ENCODE results near the gene EIF3F.
A peak's percentile ranks its signal among the peaks of the same experiment; 100 is the strongest.

The EIF3F gene

GRCh38 chr11:8017071-8017470, 29.9 kb downstream of the EIF3F start:
- H3K27ac ChIP-seq (ENCODE audit: low read length, poor library complexity, severe bottlenecking), result no peak overlapping the region
- no peak overlapping the region for H3K14ac ChIP-seq (ENCODE audit: low read length in 2 of 2)
- H3K18ac ChIP-seq (ENCODE audit: low read depth in 1 of 2, low read length in 2 of 2), result no peak overlapping the region
- peaks cover 0 to 41% of the 10 kb centered on the region in 2 experiments for H3K27me3 ChIP-seq (ENCODE audit: control insufficient read depth in 1 of 2, insufficient read depth in 1 of 2, low read length in 2 of 2)
- H3K23ac ChIP-seq (ENCODE audit: low read length in 2 of 2), result no peak overlapping the region
- no peak overlapping the region for H2AFZ ChIP-seq (ENCODE audit: low read depth, low read length)
- H3K4ac ChIP-seq (ENCODE audit: low read depth in 1 of 2, low read length in 2 of 2), result no peak overlapping the region
- H4K8ac ChIP-seq (ENCODE audit: low read length), result no peak overlapping the region
- H3K4me2 ChIP-seq (ENCODE audit: low read length, poor library complexity, severe bottlenecking), result no peak overlapping the region
- DNase-seq, result no peak
- no peak overlapping the region for H3K4me3 ChIP-seq (ENCODE audit: insufficient read depth in 1 of 2, low read depth in 1 of 2, low read length in 2 of 2)
- H3K36me3 ChIP-seq (ENCODE audit: control insufficient read depth in 1 of 2, insufficient read depth in 2 of 2, low read depth in 1 of 2, low read length in 2 of 2), result no peaks in the 10 kb centered on the region
- H2AK5ac ChIP-seq (ENCODE audit: low read length, severe bottlenecking), result no peak overlapping the region
- no peaks in the 10 kb centered on the region for H3K79me1 ChIP-seq (replicated peaks; ENCODE audit: low read length, poor library complexity, severe bottlenecking)
- no peak overlapping the region for H2BK120ac ChIP-seq (ENCODE audit: low read depth, low read length)
- H3K9me3 ChIP-seq (ENCODE audit: control insufficient read depth, low read length), result no peaks in the 10 kb centered on the region
- H2BK15ac ChIP-seq (ENCODE audit: low read depth, poor library complexity, severe bottlenecking), result no peak overlapping the region
- H4K91ac ChIP-seq (ENCODE audit: low read length), result no peak overlapping the region
- no peak overlapping the region for H3K9ac ChIP-seq (ENCODE audit: low read length)
- H2BK12ac ChIP-seq (ENCODE audit: low read length in 2 of 2), result no peak overlapping the region
- peaks cover 15% of the 10 kb centered on the region for H3K4me1 ChIP-seq (ENCODE audit: control insufficient read depth, insufficient read depth, low read depth, low read length)
- 98% methylated on average over 2 of the region's 2 CpGs for WGBS
- H2BK5ac ChIP-seq (ENCODE audit: low read depth, low read length, poor library complexity, severe bottlenecking), result no peak overlapping the region

GRCh38 chr11:8017894-8018483, 30.9 kb downstream of the EIF3F start:
- Histone ChIP-seq H3K23ac (ENCODE audit: low read length in 2 of 2) (no peak overlapping the region), H2BK12ac (ENCODE audit: low read length in 2 of 2) (no peak overlapping the region), H3K4ac (ENCODE audit: low read depth in 1 of 2, low read length in 2 of 2) (no peak overlapping the region), H2AK5ac (ENCODE audit: low read length, severe bottlenecking) (no peak overlapping the region), H3K27me3 (ENCODE audit: control insufficient read depth in 1 of 2, insufficient read depth in 1 of 2, low read length in 2 of 2) (peaks cover 0 to 41% of the 10 kb centered on the region in 2 experiments), H3K9ac (ENCODE audit: low read length) (no peak overlapping the region), H2BK120ac (ENCODE audit: low read depth, low read length) (no peak overlapping the region), H3K4me1 (ENCODE audit: control insufficient read depth, insufficient read depth, low read depth, low read length) (peaks cover 17% of the 10 kb centered on the region), H2BK15ac (ENCODE audit: low read depth, poor library complexity, severe bottlenecking) (no peak overlapping the region), H2BK5ac (ENCODE audit: low read depth, low read length, poor library complexity, severe bottlenecking) (no peak overlapping the region), H3K4me3 (ENCODE audit: insufficient read depth in 1 of 2, low read depth in 1 of 2, low read length in 2 of 2) (no peak overlapping the region), H4K91ac (ENCODE audit: low read length) (no peak overlapping the region), H3K79me1 (replicated peaks; ENCODE audit: low read length, poor library complexity, severe bottlenecking) (no peaks in the 10 kb centered on the region), H3K27ac (ENCODE audit: low read length, poor library complexity, severe bottlenecking) (no peak overlapping the region), H3K36me3 (ENCODE audit: control insufficient read depth in 1 of 2, insufficient read depth in 2 of 2, low read depth in 1 of 2, low read length in 2 of 2) (no peaks in the 10 kb centered on the region), H3K14ac (ENCODE audit: low read length in 2 of 2) (no peak overlapping the region), H2AFZ (ENCODE audit: low read depth, low read length) (no peak overlapping the region), H3K4me2 (ENCODE audit: low read length, poor library complexity, severe bottlenecking) (no peak overlapping the region), H4K8ac (ENCODE audit: low read length) (no peak overlapping the region), H3K9me3 (ENCODE audit: control insufficient read depth, low read length) (no peaks in the 10 kb centered on the region), H3K18ac (ENCODE audit: low read depth in 1 of 2, low read length in 2 of 2) (no peak overlapping the region)
- no peak for DNase-seq
- 41% methylated on average over 9 of the region's 13 CpGs for WGBS

DNA sequence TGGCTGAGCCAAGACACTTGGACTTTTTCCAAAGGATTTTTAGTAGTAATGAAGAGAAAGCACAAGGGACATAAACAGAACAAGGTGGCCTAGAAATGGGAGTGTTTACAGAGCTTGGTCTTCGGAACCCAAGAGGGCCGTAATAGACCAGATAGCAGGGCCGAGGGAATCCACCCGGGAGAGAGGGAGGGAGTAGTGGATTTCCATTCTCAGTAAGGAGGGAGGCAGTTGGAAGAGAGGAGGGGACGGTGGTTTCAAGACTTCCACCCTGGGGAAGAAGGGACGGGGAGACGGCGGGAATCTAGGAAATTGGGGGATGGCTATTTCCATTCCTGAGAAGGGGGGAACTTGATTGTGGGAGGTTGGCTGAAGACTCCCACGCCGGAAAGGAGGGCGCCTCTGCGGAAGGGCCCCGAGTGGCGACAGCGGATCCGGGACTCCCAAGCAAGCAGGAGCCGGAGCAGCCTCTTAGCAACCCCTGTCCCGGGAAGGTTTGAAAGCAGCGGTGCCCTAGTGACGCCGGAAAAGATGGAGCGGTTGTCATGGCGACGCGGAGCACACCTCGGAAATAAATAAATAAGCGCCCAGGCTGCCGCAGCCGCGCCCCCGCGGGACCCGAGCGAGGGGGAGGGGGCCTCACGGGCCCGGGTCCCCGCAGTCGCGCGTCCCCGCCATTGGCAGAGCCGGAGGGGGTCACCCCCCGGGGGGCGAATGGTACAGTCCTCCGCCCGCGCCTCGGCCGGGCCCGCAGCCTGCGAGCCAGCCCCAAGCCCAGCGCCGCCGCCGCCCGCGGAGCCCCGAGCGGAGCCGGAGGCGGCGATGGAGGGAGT, 31.6 kb downstream of the EIF3F start:
- no peak overlapping the region for H2AK5ac ChIP-seq (ENCODE audit: low read length, severe bottlenecking)
- H3K18ac ChIP-seq (ENCODE audit: low read depth in 1 of 2, low read length in 2 of 2), result no peak overlapping the region
- no peak overlapping the region for H4K91ac ChIP-seq (ENCODE audit: low read length)
- H3K4me1 ChIP-seq (ENCODE audit: control insufficient read depth, insufficient read depth, low read depth, low read length), result peaks cover 17% of the 10 kb centered on the region
- no peak overlapping the region for H2BK15ac ChIP-seq (ENCODE audit: low read depth, poor library complexity, severe bottlenecking)
- H3K14ac ChIP-seq (ENCODE audit: low read length in 2 of 2), result no peak overlapping the region
- peak; percentile 78 for DNase-seq
- WGBS, result 3% methylated on average over 61 of the region's 62 CpGs
- no peak overlapping the region for H2BK5ac ChIP-seq (ENCODE audit: low read depth, low read length, poor library complexity, severe bottlenecking)
- peak overlapping the region; percentile 55 for H2AFZ ChIP-seq (ENCODE audit: low read depth, low read length)
- H3K4me3 ChIP-seq (ENCODE audit: insufficient read depth in 1 of 2, low read depth in 1 of 2, low read length in 2 of 2), result peak overlapping the region; percentile 48 to 80
- no peak overlapping the region for H4K8ac ChIP-seq (ENCODE audit: low read length)
- no peak overlapping the region for H2BK12ac ChIP-seq (ENCODE audit: low read length in 2 of 2)
- H3K4ac ChIP-seq (ENCODE audit: low read depth in 1 of 2, low read length in 2 of 2), result no peak overlapping the region
- H3K79me1 ChIP-seq (replicated peaks; ENCODE audit: low read length, poor library complexity, severe bottlenecking), result no peaks in the 10 kb centered on the region
- H3K4me2 ChIP-seq (ENCODE audit: low read length, poor library complexity, severe bottlenecking), result peak overlapping the region; percentile 98
- H3K27ac ChIP-seq (ENCODE audit: low read length, poor library complexity, severe bottlenecking), result no peak overlapping the region
- H3K36me3 ChIP-seq (ENCODE audit: control insufficient read depth in 1 of 2, insufficient read depth in 2 of 2, low read depth in 1 of 2, low read length in 2 of 2), result no peaks in the 10 kb centered on the region
- H3K23ac ChIP-seq (ENCODE audit: low read length in 2 of 2), result no peak overlapping the region
- H3K9ac ChIP-seq (ENCODE audit: low read length), result peak overlapping the region; percentile 91
- H3K27me3 ChIP-seq (ENCODE audit: control insufficient read depth in 1 of 2, insufficient read depth in 1 of 2, low read length in 2 of 2), result peaks cover 0 to 41% of the 10 kb centered on the region in 2 experiments
- no peaks in the 10 kb centered on the region for H3K9me3 ChIP-seq (ENCODE audit: control insufficient read depth, low read length)
- H2BK120ac ChIP-seq (ENCODE audit: low read depth, low read length), result no peak overlapping the region
